Right renal cortex interstitium (tissue), 3 donors: ENCODE results near the gene ERCC1. TPM values are rescaled to one million over a fixed set of nuclear protein-coding genes. Genes with fewer than 3 reads are reported as not detected.
A peak's percentile ranks its signal among the peaks of the same experiment; 100 is the strongest.

Experiments used
- DNase-seq, 3 donors: peaks; one replicate each; pipeline ENCODE4 v3.0.0-alpha.2; 2013; ENCODE audit warnings: low read depth in 3 of 3, low spot score in 2 of 3
- polyA plus RNA-seq, 3 donors: library from polyadenylated mRNA; unstranded; fragments of 120-200 nt; gene quantifications; one replicate each; pipeline ENCODE4 v1.2.1, GENCODE V29; 2013; ENCODE audit not compliant: insufficient read length in 3 of 3

ERCC1 gene
- polyA plus RNA-seq, 3 donors = 62.5 to 68.7 (median 68.7) TPM

DNA sequence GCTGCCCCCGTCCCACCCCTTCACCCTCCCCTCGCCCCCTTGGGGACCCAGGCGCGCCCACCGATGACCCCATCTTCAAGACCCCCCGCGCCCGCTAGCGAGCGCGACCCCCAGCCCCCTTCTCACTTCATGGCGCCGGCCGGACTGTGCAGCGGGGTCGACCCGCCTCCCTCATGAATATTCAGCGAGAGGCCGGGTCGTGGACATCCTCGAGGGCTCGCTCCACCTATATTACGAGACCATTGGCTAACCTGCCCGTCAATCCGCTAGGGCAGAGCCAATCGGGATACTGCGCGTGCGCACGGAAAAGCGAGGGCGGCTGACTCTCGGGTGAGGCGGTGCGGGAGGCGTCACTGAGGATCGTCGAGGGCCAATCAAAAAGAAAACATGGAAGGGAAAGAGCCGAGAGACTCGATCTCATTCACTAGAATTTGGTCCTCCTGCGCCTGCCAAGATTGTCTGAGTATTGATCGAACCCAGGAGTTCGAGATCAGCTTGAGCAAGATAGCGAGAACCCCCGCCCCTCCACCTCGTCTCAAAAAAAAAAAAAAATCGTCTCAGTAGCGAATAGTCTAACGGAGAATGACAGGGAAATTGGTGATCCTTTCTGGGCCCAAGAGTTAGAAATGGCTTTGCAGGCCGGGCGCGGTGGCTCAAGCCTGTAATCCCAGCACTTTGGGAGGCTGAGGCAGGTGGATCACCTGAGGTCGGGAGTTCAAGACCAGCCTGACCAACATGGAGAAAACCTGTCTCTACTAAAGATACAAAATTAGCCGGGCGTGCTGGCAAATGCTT, 53.1 kb downstream of the ERCC1 start, which contains the start of gene ERCC2:
ERCC2 (minus strand) TSS at position 164 of the 795 bp plus-strand sequence; CDS start at position 131, 33 bp downstream.
- peak; percentile 99 to 100 (median 100) for DNase-seq

DNA sequence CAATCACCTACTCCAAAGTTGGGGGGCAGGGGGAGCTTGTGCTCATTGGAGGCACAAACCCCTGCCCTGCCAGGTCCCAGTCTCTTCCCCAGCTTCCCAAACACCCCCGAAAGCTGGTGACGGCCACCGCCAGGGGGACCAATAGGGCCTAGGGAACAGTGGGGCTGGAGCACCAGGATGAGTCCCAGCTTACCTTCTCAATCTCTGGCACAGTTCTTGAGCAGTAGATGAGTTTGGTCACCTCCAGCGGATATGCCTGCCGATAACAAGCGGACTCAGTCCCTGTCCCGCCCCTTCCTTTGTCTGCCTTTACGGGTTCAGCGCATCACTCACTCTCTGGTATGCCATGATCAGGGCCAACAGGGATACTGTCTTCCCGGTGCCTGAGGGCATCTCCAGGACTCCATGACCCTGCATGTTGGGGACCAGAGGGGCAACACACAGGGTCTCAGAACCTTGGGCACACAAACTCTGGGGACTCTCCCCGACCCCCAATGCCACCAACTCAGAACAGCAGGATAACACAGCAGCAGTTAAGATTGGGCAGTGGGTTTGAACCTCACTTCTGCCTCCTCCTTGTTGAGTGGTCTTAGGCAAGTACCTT, 54.9 kb downstream of the ERCC1 start:
- no peak for DNase-seq

DNA sequence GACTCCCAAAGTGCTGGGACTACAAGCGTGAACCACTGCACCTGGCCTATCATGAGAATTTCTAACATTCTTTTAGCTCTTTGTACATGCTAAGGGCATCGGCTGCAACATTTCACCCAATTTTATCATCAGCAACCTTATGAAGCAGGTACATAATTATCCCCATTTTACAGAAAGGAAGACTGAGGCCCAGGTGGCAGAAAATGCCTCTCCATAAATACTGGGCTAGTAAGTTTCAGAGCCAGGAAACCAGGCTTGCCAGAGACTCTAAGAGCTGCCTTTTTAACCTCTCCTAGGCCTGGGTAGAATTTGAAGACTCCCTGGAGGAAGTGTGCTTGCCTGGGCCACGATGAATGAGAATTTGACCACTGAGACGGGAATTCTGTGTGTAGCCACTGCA, 55.6 kb downstream of the ERCC1 start:
- no peak for DNase-seq

DNA sequence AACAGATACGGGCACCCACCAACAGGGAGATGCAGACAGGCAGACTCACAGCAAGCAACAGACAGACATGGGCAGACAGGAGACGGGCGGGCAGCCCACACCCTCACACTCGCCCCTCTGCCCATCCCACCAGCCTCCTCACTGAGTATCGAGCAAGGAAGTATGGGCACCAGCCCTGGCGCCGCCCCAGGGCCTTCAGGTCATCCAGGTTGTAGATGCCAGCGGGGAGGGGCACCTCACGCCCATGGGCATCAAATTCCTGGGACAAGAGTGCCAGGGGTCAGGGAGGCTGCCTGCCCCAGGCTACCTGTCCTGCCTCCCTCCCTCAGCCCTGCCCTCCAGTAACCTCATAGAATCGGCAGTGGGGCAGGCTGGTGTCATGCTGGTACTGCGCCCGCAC, 59.0 kb downstream of the ERCC1 start:
- DNase-seq = no peak

DNA sequence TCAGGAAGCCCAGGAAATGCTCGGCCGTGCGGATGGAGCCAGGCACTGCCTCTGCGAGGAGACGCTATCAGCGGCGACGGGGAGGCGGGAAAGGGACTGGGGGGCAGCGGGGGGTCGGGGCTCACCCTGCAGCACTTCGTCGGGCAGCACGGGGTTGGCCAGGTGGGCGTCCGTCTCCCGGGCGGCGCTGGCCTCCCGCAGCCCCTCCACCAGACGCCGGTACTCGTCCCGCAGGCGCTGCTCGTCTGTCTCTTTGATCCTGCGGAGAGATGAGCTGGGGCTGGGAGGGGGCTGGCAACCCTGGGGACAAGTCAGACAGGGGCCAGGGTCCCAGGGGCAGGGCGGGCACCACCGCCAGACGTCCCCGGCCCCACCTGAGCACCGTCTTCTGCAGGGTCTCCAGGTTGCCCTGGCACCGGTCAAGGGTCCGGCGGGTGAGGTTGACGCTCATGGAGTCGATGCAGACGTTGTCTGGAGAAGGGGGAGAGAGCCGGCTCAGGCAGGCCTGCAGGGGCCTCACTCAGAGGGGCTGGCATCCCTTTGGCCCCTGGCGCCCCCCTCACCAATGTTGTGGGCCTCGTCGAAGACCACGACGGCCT, 59.8 kb downstream of the ERCC1 start:
- no peak for DNase-seq

DNA sequence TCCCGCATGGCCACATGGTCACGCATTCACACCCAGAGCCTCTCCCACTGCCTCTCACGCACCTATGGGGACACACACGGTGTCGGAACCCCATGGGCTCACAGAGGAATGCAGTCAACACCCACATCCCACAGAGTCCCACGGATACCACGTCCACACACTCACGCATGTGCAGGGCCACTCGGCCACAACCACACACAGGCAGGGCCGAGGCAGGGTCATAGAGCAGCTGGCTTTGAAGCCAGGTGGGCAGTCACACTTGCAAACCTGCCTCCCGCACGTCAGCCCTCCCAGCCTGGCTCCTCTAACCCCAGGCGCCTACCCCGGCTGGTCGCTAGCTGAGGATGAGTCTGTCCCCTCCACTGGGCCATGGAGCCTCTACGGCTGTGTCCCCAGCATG, 61.4 kb downstream of the ERCC1 start:
- no peak for DNase-seq

DNA sequence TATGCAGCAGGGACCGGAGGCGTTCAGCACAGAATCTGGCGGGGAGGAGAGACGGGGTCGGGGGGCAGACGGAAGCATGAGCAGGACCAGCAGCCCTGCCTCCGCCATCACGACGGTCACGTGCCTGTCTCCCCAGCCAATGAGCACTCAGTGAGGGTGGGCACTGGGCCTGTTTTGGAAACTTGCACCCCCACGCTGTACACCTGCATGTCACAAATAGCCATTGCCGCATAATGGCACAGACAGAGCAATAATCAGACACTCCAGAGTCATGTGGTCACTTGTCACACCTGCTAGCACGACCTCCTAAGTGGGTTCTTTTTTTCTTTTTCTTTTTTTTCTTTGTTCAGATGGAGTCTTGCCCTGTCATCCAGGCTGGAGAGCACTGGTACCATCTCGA, 62.1 kb downstream of the ERCC1 start:
- DNase-seq = no peak

DNA sequence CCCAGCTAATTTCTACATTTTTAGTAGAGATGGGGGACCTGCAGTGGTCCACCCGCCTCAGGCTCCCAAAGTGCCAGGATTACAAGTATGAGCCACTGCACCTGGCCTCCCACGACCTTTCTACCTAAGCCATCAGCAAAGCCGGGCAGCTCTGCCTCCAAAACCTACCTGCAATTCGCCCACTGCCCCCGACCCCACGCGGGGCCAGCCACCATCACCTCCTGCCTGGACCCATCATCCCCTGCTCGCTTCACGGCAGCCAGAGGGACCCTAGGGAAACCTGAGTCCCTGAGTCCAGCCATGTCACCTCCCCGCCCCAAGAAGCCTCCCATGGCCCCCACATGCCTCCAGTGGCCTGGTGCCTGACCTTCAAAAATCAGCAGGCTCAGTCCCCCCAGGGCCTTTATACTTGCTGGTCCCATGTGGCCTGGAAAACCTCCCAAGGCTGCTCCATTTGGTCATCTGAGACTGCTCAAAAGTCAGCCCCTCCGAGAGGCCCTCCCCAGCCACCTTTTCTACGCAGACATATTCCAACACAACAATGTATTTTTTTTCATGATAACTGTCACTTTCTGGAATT, 65.4 kb downstream of the ERCC1 start:
- DNase-seq = no peak

DNA sequence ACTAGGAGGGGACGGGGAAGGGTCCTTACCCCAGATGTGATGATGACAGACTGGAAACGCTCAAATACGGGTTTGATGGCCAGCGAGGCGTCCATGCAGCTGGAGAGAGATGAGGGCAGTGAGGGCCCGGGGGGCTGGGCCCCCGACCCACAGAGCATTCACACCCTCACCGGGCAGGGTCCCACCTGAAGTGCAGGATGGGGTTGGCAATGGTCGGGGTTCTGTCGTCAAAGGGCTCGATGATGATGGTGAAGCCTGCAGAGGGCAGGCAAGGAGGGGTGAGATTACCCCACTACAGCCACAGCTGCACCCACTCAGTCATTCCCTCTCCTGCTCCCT, 66.3 kb downstream of the ERCC1 start:
- no peak for DNase-seq

Other genes with a start within 250 kb of the ERCC1 start
- 10 to 100 TPM; 25.5 to 33.2 (median 32.4) TPM for gene TRAPPC6A, start 245.7 kb downstream of the ERCC1 start, polyA plus RNA-seq
- gene BLOC1S3, start 245.1 kb downstream of the ERCC1 start, polyA plus RNA-seq = 10 to 100 TPM in 2 of 3 donors, 1 to 10 TPM in 1; 8.8 to 11.6 (median 10.5) TPM
- 1 to 10 TPM; 6.0 to 7.1 (median 7.0) TPM for gene EXOC3L2, start 178.5 kb downstream of the ERCC1 start, polyA plus RNA-seq
- 10 to 100 TPM; 38.3 to 41.9 (median 39.6) TPM for gene MARK4, start 172.6 kb downstream of the ERCC1 start, polyA plus RNA-seq
- 1 to 10 TPM in 1 of 3 donors, under 1 TPM in 2; 0.57 to 1.7 (median 0.79) TPM for gene CKM, start 101.0 kb downstream of the ERCC1 start, polyA plus RNA-seq
- gene KLC3, start 83.2 kb downstream of the ERCC1 start, polyA plus RNA-seq = 1 to 10 TPM in 2 of 3 donors, under 1 TPM in 1; 0.97 to 1.1 (median 1.1) TPM
- gene ERCC2, start 53.3 kb downstream of the ERCC1 start, polyA plus RNA-seq = 10 to 100 TPM; 27.7 to 34.3 (median 33.7) TPM
- 1 to 10 TPM; 6.2 to 8.9 (median 6.5) TPM for gene PPP1R13L, start 18.8 kb downstream of the ERCC1 start, polyA plus RNA-seq
- 1 to 10 TPM; 2.8 to 3.6 (median 3.1) TPM for gene POLR1G, start 17.3 kb downstream of the ERCC1 start, polyA plus RNA-seq
- 10 to 100 TPM; 14.3 to 88.2 (median 22.1) TPM for gene FOSB, start 44.1 kb upstream of the ERCC1 start, polyA plus RNA-seq
- 10 to 100 TPM in 1 of 3 donors, 1 to 10 TPM in 2; 7.6 to 11.1 (median 9.0) TPM for gene RTN2, start 73.1 kb upstream of the ERCC1 start, polyA plus RNA-seq
- gene PPM1N, start 74.5 kb upstream of the ERCC1 start, polyA plus RNA-seq = under 1 TPM in 2 of 3 donors, not detected in 1; 0.17 to 0.24 TPM
- 10 to 100 TPM; 45.6 to 49.3 (median 48.8) TPM for gene VASP, start 83.6 kb upstream of the ERCC1 start, polyA plus RNA-seq
- gene OPA3, start 160.9 kb upstream of the ERCC1 start, polyA plus RNA-seq = 10 to 100 TPM in 2 of 3 donors, 1 to 10 TPM in 1; 9.7 to 12.0 (median 10.5) TPM
- gene GPR4, start 178.3 kb upstream of the ERCC1 start, polyA plus RNA-seq = 1 to 10 TPM; 4.7 to 5.5 (median 4.9) TPM
- gene EML2, start 215.5 kb upstream of the ERCC1 start, polyA plus RNA-seq = 10 to 100 TPM; 17.1 to 20.6 (median 17.2) TPM
- gene GIPR, start 244.3 kb upstream of the ERCC1 start, polyA plus RNA-seq = under 1 TPM; 0.28 to 0.47 (median 0.43) TPM